Stomach (tissue), 4 donors: Measurements from ENCODE around the gene SH3PXD2A.

Experiments used
- EP300 ChIP-seq: sonication (generic); formaldehyde crosslinking; IDR thresholded peaks from one replicate; pipeline ENCODE4 v1.6.1; 2017; ENCODE audit warnings: antibody characterized with exemption
- POLR2A ChIP-seq, 4 donors: fragments of 450-650 bp; IDR thresholded peaks; one replicate each; pipeline ENCODE4 v1.6.1; 2016; ENCODE audit warnings: antibody characterized with exemption in 4 of 4, control low read depth in 2 of 4, mild to moderate bottlenecking in 1 of 4, moderate library complexity in 1 of 4
- POLR2AphosphoS5 ChIP-seq, 3 donors: sonication (generic); formaldehyde crosslinking; IDR thresholded peaks; one replicate each; pipeline ENCODE4 v1.6.1; 2016; ENCODE audit warnings: antibody characterized with exemption in 3 of 3
- TF ChIP-seq, protein P1 (sequence below), 7 experiments: fragments of 450-650 bp in 4 of 7; fragments of 200-600 bp in 3 of 7; sonication (generic) in 3 of 7; IDR thresholded peaks; one replicate each; pipeline ENCODE4 v1.5.1; 2016 to 2019; ENCODE audit warnings: antibody characterized with exemption in 7 of 7, control low read depth in 2 of 7, mild to moderate bottlenecking in 1 of 7

DNA sequence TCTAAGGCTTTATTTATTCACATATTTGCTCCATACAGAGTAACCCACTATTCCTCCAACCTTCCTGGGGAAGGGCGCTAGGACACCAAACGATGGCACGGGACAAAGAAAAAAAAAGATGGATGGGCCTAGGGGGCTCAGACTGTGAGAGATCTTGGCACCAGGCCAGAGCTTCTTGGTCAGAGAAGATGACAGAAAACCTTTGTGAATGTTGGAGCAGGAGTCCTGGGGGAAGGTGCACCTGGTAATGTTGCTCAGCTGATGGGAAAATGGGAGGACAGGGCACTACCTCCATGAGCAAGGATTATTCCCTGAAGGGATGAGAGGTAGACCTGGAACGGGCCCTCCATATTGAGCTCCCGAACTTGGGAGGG lies 1.4 kb upstream of the SH3PXD2A start:
- TF ChIP-seq, protein P1, sequence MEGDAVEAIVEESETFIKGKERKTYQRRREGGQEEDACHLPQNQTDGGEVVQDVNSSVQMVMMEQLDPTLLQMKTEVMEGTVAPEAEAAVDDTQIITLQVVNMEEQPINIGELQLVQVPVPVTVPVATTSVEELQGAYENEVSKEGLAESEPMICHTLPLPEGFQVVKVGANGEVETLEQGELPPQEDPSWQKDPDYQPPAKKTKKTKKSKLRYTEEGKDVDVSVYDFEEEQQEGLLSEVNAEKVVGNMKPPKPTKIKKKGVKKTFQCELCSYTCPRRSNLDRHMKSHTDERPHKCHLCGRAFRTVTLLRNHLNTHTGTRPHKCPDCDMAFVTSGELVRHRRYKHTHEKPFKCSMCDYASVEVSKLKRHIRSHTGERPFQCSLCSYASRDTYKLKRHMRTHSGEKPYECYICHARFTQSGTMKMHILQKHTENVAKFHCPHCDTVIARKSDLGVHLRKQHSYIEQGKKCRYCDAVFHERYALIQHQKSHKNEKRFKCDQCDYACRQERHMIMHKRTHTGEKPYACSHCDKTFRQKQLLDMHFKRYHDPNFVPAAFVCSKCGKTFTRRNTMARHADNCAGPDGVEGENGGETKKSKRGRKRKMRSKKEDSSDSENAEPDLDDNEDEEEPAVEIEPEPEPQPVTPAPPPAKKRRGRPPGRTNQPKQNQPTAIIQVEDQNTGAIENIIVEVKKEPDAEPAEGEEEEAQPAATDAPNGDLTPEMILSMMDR (IDR thresholded peaks at IDR 0.05): no peak
- no peak for TF ChIP-seq POLR2A (IDR thresholded peaks at IDR 0.05)
- TF ChIP-seq POLR2AphosphoS5 (IDR thresholded peaks at IDR 0.05): no peak
- TF ChIP-seq EP300: no peak
